IMR-90 (cell line): Measurements from ENCODE around the gene GRID1. TPM values are rescaled to one million over a fixed set of nuclear protein-coding genes. Genes with fewer than 3 reads are reported as not detected.

Experiments used
- ATAC-seq: fragments of 200-7000 bp; cut with Tn5 transposase; 2 replicates; pipeline ENCODE4 v1.9.1; 2020; ENCODE audit warnings: low read depth, mild to moderate bottlenecking, moderate library complexity
- BruUV-seq: library from RNA; stranded (reverse); fragments of 400-500 nt; replicated peaks from 2 replicates; lab custom pipeline; 2021; lab: Mats Ljungman, UMichigan
- CTCF ChIA-PET: fragments of 300-600 bp; formaldehyde crosslinking; extraction: SDS; loops from one replicate; lab custom pipeline; 2021; ENCODE audit warnings: antibody characterized with exemption; lab: Yijun Ruan, JAX
- POLR2A ChIA-PET: fragments of 300-600 bp; sonication (Branson Sonifier 250); formaldehyde crosslinking; loops from one replicate; lab custom pipeline; 2022; ENCODE audit warnings: antibody characterized with exemption; ENCODE audit not compliant: unreplicated experiment; lab: Charles Lee
- DNase-seq: peaks from one replicate; pipeline ENCODE4 v3.0.0; 2013
- H2AFZ ChIP-seq: replicated peaks from 2 replicates; pipeline ENCODE3; 2013; ENCODE audit warnings: low read length, mild to moderate bottlenecking; ENCODE audit not compliant: poor library complexity
- H2AK5ac ChIP-seq: 2 replicates; pipeline ENCODE4 v1.6.1; 2013; ENCODE audit warnings: low read depth, low read length, inconsistent platforms
- H2AK9ac ChIP-seq: replicated peaks from 2 replicates; pipeline ENCODE3; 2013; ENCODE audit warnings: mild to moderate bottlenecking, low read depth, low read length, moderate library complexity; ENCODE audit not compliant: poor library complexity
- H2BK120ac ChIP-seq: 2 replicates; pipeline ENCODE4 v1.6.1; 2013; ENCODE audit warnings: low read depth, low read length, inconsistent platforms
- H2BK15ac ChIP-seq: 3 replicates; pipeline ENCODE4 v1.6.1; 2013; ENCODE audit warnings: low read depth, low read length, inconsistent platforms
- H2BK20ac ChIP-seq: 2 replicates; pipeline ENCODE4 v1.6.1; 2013; ENCODE audit warnings: low read depth, mild to moderate bottlenecking, inconsistent platforms, low read length, moderate library complexity
- H2BK5ac ChIP-seq: 2 replicates; pipeline ENCODE4 v1.6.1; 2013; ENCODE audit warnings: mild to moderate bottlenecking, low read depth, low read length, inconsistent platforms; ENCODE audit not compliant: poor library complexity, severe bottlenecking
- H3K14ac ChIP-seq: replicated peaks from 2 replicates; pipeline ENCODE4 v1.6.1; 2013; ENCODE audit warnings: low read depth, low read length, inconsistent platforms
- H3K18ac ChIP-seq: 2 replicates; pipeline ENCODE4 v1.6.1; 2013; ENCODE audit warnings: low read depth, low read length, control low read depth
- H3K23ac ChIP-seq: 2 replicates; pipeline ENCODE4 v1.6.1; 2013; ENCODE audit warnings: low read depth, low read length, inconsistent platforms
- H3K27ac ChIP-seq: 2 replicates; pipeline ENCODE4 v1.5.1; 2013; ENCODE audit warnings: mild to moderate bottlenecking, control low read depth, low read length; ENCODE audit not compliant: insufficient read depth
- H3K27me3 ChIP-seq: 2 replicates; pipeline ENCODE4 v1.6.1; 2013; ENCODE audit warnings: low read length; ENCODE audit not compliant: control insufficient read depth, insufficient read depth
- H3K36me3 ChIP-seq: 2 replicates; pipeline ENCODE4 v1.6.1; 2013; ENCODE audit warnings: low read length, mixed read lengths; ENCODE audit not compliant: control insufficient read depth, insufficient read depth
- H3K4ac ChIP-seq: 2 replicates; pipeline ENCODE4 v1.6.1; 2013; ENCODE audit warnings: low read depth, low read length, inconsistent platforms
- H3K4me1 ChIP-seq: 2 replicates; pipeline ENCODE4 v1.6.1; 2013; ENCODE audit warnings: low read length, mixed read lengths; ENCODE audit not compliant: control insufficient read depth, insufficient read depth
- H3K4me2 ChIP-seq: 2 replicates; pipeline ENCODE4 v1.6.1; 2013; ENCODE audit warnings: low read depth, mild to moderate bottlenecking, control low read depth, low read length, moderate library complexity
- H3K4me3 ChIP-seq: 2 replicates; pipeline ENCODE4 v1.5.1; 2013; ENCODE audit warnings: low read depth, mild to moderate bottlenecking, control low read depth, low read length, moderate library complexity; ENCODE audit not compliant: insufficient read depth
- H3K56ac ChIP-seq: 2 replicates; pipeline ENCODE4 v1.6.1; 2013; ENCODE audit warnings: low read length, inconsistent platforms; ENCODE audit not compliant: insufficient read depth; ENCODE audit errors: extremely low read depth
- H3K79me1 ChIP-seq, 2 experiments: 2 replicates each; pipeline ENCODE4 v1.6.1; 2013; ENCODE audit warnings: low read length in 2 of 2, inconsistent platforms in 1 of 2, low read depth in 1 of 2
- H3K9ac ChIP-seq: 2 replicates; pipeline ENCODE4 v1.6.1; 2013; ENCODE audit warnings: low read depth, low read length, control low read depth
- H3K9me1 ChIP-seq: 2 replicates; pipeline ENCODE4 v1.6.1; 2013; ENCODE audit warnings: low read length, inconsistent platforms; ENCODE audit not compliant: insufficient read depth
- H3K9me3 ChIP-seq: 2 replicates; pipeline ENCODE4 v1.6.1; 2013; ENCODE audit warnings: low read length; ENCODE audit not compliant: control insufficient read depth, insufficient read depth
- H4K20me1 ChIP-seq: 2 replicates; pipeline ENCODE4 v1.6.1; 2013; ENCODE audit warnings: low read length, inconsistent platforms; ENCODE audit not compliant: insufficient read depth
- H4K5ac ChIP-seq: 2 replicates; pipeline ENCODE4 v1.6.1; 2013; ENCODE audit warnings: mild to moderate bottlenecking, low read depth, low read length, control low read depth
- H4K8ac ChIP-seq, 2 experiments: 2 replicates each; pipeline ENCODE4 v1.6.1; 2013; ENCODE audit warnings: low read depth in 2 of 2, low read length in 2 of 2, control low read depth in 1 of 2, inconsistent platforms in 1 of 2
- H4K91ac ChIP-seq: 2 replicates; pipeline ENCODE4 v1.6.1; 2013; ENCODE audit warnings: low read depth, low read length, inconsistent platforms; ENCODE audit not compliant: insufficient read depth
- BHLHE40 ChIP-seq: fragments of 150-350 bp; IDR thresholded peaks from 2 replicates; pipeline ENCODE4 v1.6.1; 2016; ENCODE audit warnings: mild to moderate bottlenecking, low read depth, low read length
- CEBPB ChIP-seq: IDR thresholded peaks from 2 replicates; pipeline ENCODE4 v1.6.1; 2012; ENCODE audit warnings: low read depth, low read length, improper control_type of control experiment
- CHD1 ChIP-seq: IDR thresholded peaks from 2 replicates; pipeline ENCODE4 v1.6.1; 2012; ENCODE audit warnings: low read depth, low read length, improper control_type of control experiment
- CTCF ChIP-seq: conservative IDR thresholded peaks from 2 replicates; pipeline ENCODE4 v1.5.1; 2012; ENCODE audit warnings: mild to moderate bottlenecking, low read depth, low read length, improper control_type of control experiment
- ELK1 ChIP-seq: fragments of 150-350 bp; IDR thresholded peaks from 2 replicates; pipeline ENCODE4 v1.6.1; 2016; ENCODE audit warnings: low read depth, mild to moderate bottlenecking, low read length, moderate library complexity, borderline replicate concordance
- FOS ChIP-seq: fragments of 150-350 bp; IDR thresholded peaks from 2 replicates; pipeline ENCODE4 v1.6.1; 2016; ENCODE audit warnings: low read depth, low read length
- MAFK ChIP-seq: IDR thresholded peaks from 2 replicates; pipeline ENCODE4 v1.6.1; 2012; ENCODE audit warnings: low read depth, low read length, improper control_type of control experiment
- MAZ ChIP-seq: IDR thresholded peaks from 2 replicates; pipeline ENCODE4 v1.6.1; 2012; ENCODE audit warnings: low read depth, mild to moderate bottlenecking, low read length, improper control_type of control experiment, moderate library complexity, borderline replicate concordance
- MXI1 ChIP-seq: IDR thresholded peaks from 2 replicates; pipeline ENCODE4 v1.6.1; 2012; ENCODE audit warnings: low read depth, mild to moderate bottlenecking, low read length, moderate library complexity, borderline replicate concordance
- NFE2L2 ChIP-seq: fragments of 150-350 bp; IDR thresholded peaks from 2 replicates; pipeline ENCODE4 v1.6.1; 2016; ENCODE audit warnings: low read depth, mild to moderate bottlenecking, low read length
- POLR2A ChIP-seq: IDR thresholded peaks from 2 replicates; pipeline ENCODE4 v1.6.1; 2012; ENCODE audit warnings: mild to moderate bottlenecking, low read depth, low read length
- RAD21 ChIP-seq: IDR thresholded peaks from 2 replicates; pipeline ENCODE4 v1.6.1; 2012; ENCODE audit warnings: low read length, improper control_type of control experiment
- RCOR1 ChIP-seq: IDR thresholded peaks from 2 replicates; pipeline ENCODE4 v1.6.1; 2012; ENCODE audit warnings: mild to moderate bottlenecking, low read length, improper control_type of control experiment; ENCODE audit not compliant: insufficient replicate concordance
- RFX5 ChIP-seq: IDR thresholded peaks from 2 replicates; pipeline ENCODE4 v1.8.0; 2012; ENCODE audit warnings: low read depth, mild to moderate bottlenecking, low read length, moderate library complexity
- SMC3 ChIP-seq: fragments of 150-350 bp; IDR thresholded peaks from 2 replicates; pipeline ENCODE4 v1.6.1; 2016; ENCODE audit warnings: low read depth, mild to moderate bottlenecking, antibody characterized with exemption, low read length, moderate library complexity
- USF2 ChIP-seq: fragments of 150-350 bp; IDR thresholded peaks from 2 replicates; pipeline ENCODE4 v1.6.1; 2017; ENCODE audit warnings: mild to moderate bottlenecking, antibody characterized with exemption, low read length, low read depth
- whole genome bisulfite sequencing, 2 experiments: methylation state at CpG; one replicate each; pipeline versions ENCODE4 v1.1.5 to v1.1.7; 2013; ENCODE audit warnings: missing lambda C conversion rate in 2 of 2; ENCODE audit not compliant: insufficient read length in 1 of 2; ENCODE audit errors: extremely low coverage in 2 of 2; 5-methylcytosine and 5-hydroxymethylcytosine counted together
- dilution Hi-C: fragments of 300-500 bp; cut with HindIII; formaldehyde crosslinking; loops from one replicate; pipeline ENCODE4 v1.14.3; 2018; ENCODE audit warnings: low sequenced_read_pairs; ENCODE audit not compliant: unreplicated experiment
- in situ Hi-C: fragments of 300-500 bp; cut with MboI; formaldehyde crosslinking; loops from 3 replicates; pipeline ENCODE4 v1.14.3; 2019; ENCODE audit warnings: low sequenced_read_pairs, inconsistent platforms, mixed read lengths
- intact Hi-C: fragments of 100-400 bp; cut with micrococcal nuclease; formaldehyde crosslinking; loops from 2 replicates; pipeline ENCODE4 v1.10.0; 2022
- polyA plus RNA-seq, 3 experiments: library from polyadenylated mRNA; depleted of rRNA; stranded (reverse); fragments of >200 nt; gene quantifications; 2 replicates each; pipeline ENCODE4 v1.2.3, GENCODE V29; 2012; ENCODE audit warnings: low replicate concordance in 1 of 3
- total RNA-seq: library from RNA; depleted of rRNA; stranded (reverse); fragments of >200 nt; gene quantifications from 2 replicates; pipeline ENCODE4 v1.2.3, GENCODE V29; 2012

The GRID1 gene
- total and polyA plus RNA-seq, 2 of the 4 experiments (the other 2 are of a cell fraction): not detected

- Histone ChIP-seq H3K79me1 (no peaks in the 10 kb centered on the region), H3K9ac (no peak overlapping the region), H2BK5ac (no peak overlapping the region), H2BK20ac (no peak overlapping the region), H3K56ac (no peak overlapping the region), H3K36me3 (no peaks in the 10 kb centered on the region), H4K8ac (no peak overlapping the region), H3K23ac (no peak overlapping the region), H3K18ac (no peak overlapping the region), H2BK120ac (no peak overlapping the region), H4K20me1 (no peaks in the 10 kb centered on the region), H3K9me1 (no peaks in the 10 kb centered on the region), H2BK15ac (no peak overlapping the region), H3K14ac (no peak overlapping the region), H3K4me1 (no peaks in the 10 kb centered on the region), H4K5ac (no peak overlapping the region), H2AK9ac (no peak overlapping the region), H3K4ac (no peak overlapping the region), H2AK5ac (no peak overlapping the region), H3K27ac (no peak overlapping the region), H3K4me3 (no peak overlapping the region), H2AFZ (no peak overlapping the region), H3K9me3 (peaks cover 4% of the 10 kb centered on the region), H3K27me3 (no peaks in the 10 kb centered on the region), H4K91ac (no peak overlapping the region), H3K4me2 (no peak overlapping the region)
- TF ChIP-seq NFE2L2 (no peak), CEBPB (no peak), CHD1 (no peak), MXI1 (no peak), MAZ (no peak), BHLHE40 (no peak), USF2 (no peak), MAFK (no peak), POLR2A (no peak), RCOR1 (no peak), RAD21 (0 out of 2 replicates have a peak, but pooled peaks have one; percentile 10), RFX5 (no peak), SMC3 (peak; percentile 29), ELK1 (no peak), FOS (no peak), CTCF (peak; percentile 37)
- dilution Hi-C loops (no loop called here), in situ Hi-C loops (no loop called here), intact Hi-C loops (loop anchor here (5.0 kb wide), 1 partner anchor 382 kb away; no protein-coding TSS in a partner anchor)
- ATAC-seq: no peak
- POLR2A ChIA-PET: interaction anchor here (0.6 kb wide), 1 partner anchor 216 kb away, joined by 3 read pairs; no protein-coding TSS in a partner anchor
- CTCF ChIA-PET: interaction anchor here (0.7 kb wide), 1 partner anchor 9 kb away, joined by 3 read pairs; no protein-coding TSS in a partner anchor
- WGBS, 2 experiments: 0% methylated on average over 2 of the region's 3 CpGs; no CpG with 5 or more reads in 1 of the 2 experiments
- no TSS peak for BruUV-seq
- peak; percentile 0 for DNase-seq
Observed at GRCh38 chr10:85995791-85996190, 370.8 kb downstream of the GRID1 start.
